PC-9 (cell line): ENCODE data around the gene KCNC4. TPM values are rescaled to one million over a fixed set of nuclear protein-coding genes. Genes with fewer than 3 reads are reported as not detected.

Experiments used
- BruUV-seq: library from RNA; stranded (reverse); fragments of 400-500 nt; replicated peaks from 2 replicates; lab custom pipeline; 2021; lab: Mats Ljungman, UMichigan
- CTCF ChIA-PET: fragments of 300-600 bp; sonication (Branson Sonifier 250); formaldehyde crosslinking; loops from one replicate; lab custom pipeline; 2022; ENCODE audit warnings: antibody characterized with exemption; lab: Charles Lee
- POLR2A ChIA-PET: fragments of 300-600 bp; sonication (Branson Sonifier 250); formaldehyde crosslinking; loops from one replicate; lab custom pipeline; 2022; ENCODE audit warnings: antibody characterized with exemption; ENCODE audit not compliant: unreplicated experiment; lab: Charles Lee
- DNase-seq, 2 experiments: peaks; one replicate each; pipeline versions ENCODE4 v3.0.0 to v3.0.0-alpha.2; 2015 to 2022; ENCODE audit warnings: mixed read lengths in 1 of 2
- H2AFZ ChIP-seq: fragments of 200-600 bp; sonication (generic); 2 replicates; pipeline ENCODE4 v1.8.1; 2017; ENCODE audit warnings: antibody characterized with exemption
- H3F3A ChIP-seq: fragments of 200-600 bp; sonication (generic); 2 replicates; pipeline ENCODE4 v1.8.1; 2017; ENCODE audit warnings: antibody characterized with exemption, mild to moderate bottlenecking, low read depth; ENCODE audit not compliant: insufficient read depth
- H3K27ac ChIP-seq: fragments of 200-600 bp; sonication (generic); 2 replicates; pipeline ENCODE4 v1.6.1; 2016; ENCODE audit warnings: mixed run types
- H3K27me3 ChIP-seq: fragments of 200-600 bp; sonication (generic); 2 replicates; pipeline ENCODE4 v1.6.1; 2016; ENCODE audit warnings: low read depth, mixed run types; ENCODE audit not compliant: insufficient read depth
- H3K36me3 ChIP-seq: fragments of 200-600 bp; sonication (generic); 2 replicates; pipeline ENCODE4 v1.6.1; 2016; ENCODE audit warnings: low read depth, mixed run types
- H3K4me1 ChIP-seq: fragments of 200-600 bp; sonication (generic); replicated peaks from 2 replicates; pipeline ENCODE4 v1.6.1; 2016; ENCODE audit warnings: mixed run types; ENCODE audit not compliant: insufficient read depth
- H3K4me2 ChIP-seq: fragments of 200-600 bp; sonication (generic); 2 replicates; pipeline ENCODE4 v1.6.1; 2017; ENCODE audit warnings: mixed run types
- H3K4me3 ChIP-seq: fragments of 200-600 bp; sonication (generic); 2 replicates; pipeline ENCODE4 v1.6.1; 2016; ENCODE audit warnings: mixed run types
- H3K79me2 ChIP-seq: fragments of 200-600 bp; sonication (generic); 2 replicates; pipeline ENCODE4 v1.6.1; 2017; ENCODE audit warnings: low read depth, mixed run types
- H3K9me2 ChIP-seq: fragments of 200-600 bp; sonication (generic); 2 replicates; pipeline ENCODE4 v1.8.1; 2017; ENCODE audit warnings: mild to moderate bottlenecking; ENCODE audit not compliant: insufficient read depth
- H3K9me3 ChIP-seq: fragments of 200-600 bp; sonication (generic); 2 replicates; pipeline ENCODE4 v1.8.1; 2016; ENCODE audit warnings: low read depth; ENCODE audit not compliant: insufficient read depth
- H4K20me1 ChIP-seq: fragments of 200-600 bp; sonication (generic); 2 replicates; pipeline ENCODE4 v1.8.1; 2017; ENCODE audit not compliant: insufficient read depth
- CTCF ChIP-seq: fragments of 200-600 bp; sonication (generic); conservative IDR thresholded peaks from 2 replicates; pipeline ENCODE4 v1.6.1; 2017; ENCODE audit warnings: mixed run types, antibody characterized with exemption, mild to moderate bottlenecking, moderate library complexity
- EZH2 ChIP-seq: fragments of 200-600 bp; sonication (generic); IDR thresholded peaks from 2 replicates; pipeline ENCODE4 v1.8.0; 2017; ENCODE audit warnings: antibody characterized with exemption, low read depth
- intact Hi-C: fragments of 100-400 bp; cut with micrococcal nuclease; formaldehyde crosslinking; loops from one replicate; pipeline ENCODE4 v1.10.0; 2022; ENCODE audit not compliant: unreplicated experiment
- total RNA-seq: library from RNA; stranded (reverse); gene quantifications from 2 replicates; pipeline ENCODE4 v1.2.3, GENCODE V29; 2021

The KCNC4 gene
- total RNA-seq, 1 experiment from 2014 or later, result 8.6 TPM

GRCh38 chr1:110165761-110166231, 44.3 kb upstream of the KCNC4 start:
- Histone ChIP-seq H3K36me3 (no peaks in the 10 kb centered on the region), H3F3A (no peaks in the 10 kb centered on the region; the same call in 1 of the 2 replicates), H3K4me3 (no peak overlapping the region), H4K20me1 (no peaks in the 10 kb centered on the region), H3K27me3 (no peaks in the 10 kb centered on the region), H3K9me2 (no peaks in the 10 kb centered on the region), H3K4me1 (peaks cover 10% of the 10 kb centered on the region), H2AFZ (no peak overlapping the region), H3K27ac (no peak overlapping the region), H3K4me2 (no peak overlapping the region), H3K9me3 (no peaks in the 10 kb centered on the region), H3K79me2 (no peaks in the 10 kb centered on the region)
- POLR2A ChIA-PET, result interaction anchor here (0.5 kb wide), 1 partner anchor 12 kb away, joined by 4 read pairs; no protein-coding TSS in a partner anchor
- no TSS peak for BruUV-seq
- CTCF ChIA-PET, result interaction anchor here (0.6 kb wide), 1 partner anchor 119 kb away, joined by 3 read pairs; no protein-coding TSS in a partner anchor
- intact Hi-C loops, result no loop called here
- no peak for DNase-seq
- TF ChIP-seq EZH2 (no peak), CTCF (no peak)

DNA sequence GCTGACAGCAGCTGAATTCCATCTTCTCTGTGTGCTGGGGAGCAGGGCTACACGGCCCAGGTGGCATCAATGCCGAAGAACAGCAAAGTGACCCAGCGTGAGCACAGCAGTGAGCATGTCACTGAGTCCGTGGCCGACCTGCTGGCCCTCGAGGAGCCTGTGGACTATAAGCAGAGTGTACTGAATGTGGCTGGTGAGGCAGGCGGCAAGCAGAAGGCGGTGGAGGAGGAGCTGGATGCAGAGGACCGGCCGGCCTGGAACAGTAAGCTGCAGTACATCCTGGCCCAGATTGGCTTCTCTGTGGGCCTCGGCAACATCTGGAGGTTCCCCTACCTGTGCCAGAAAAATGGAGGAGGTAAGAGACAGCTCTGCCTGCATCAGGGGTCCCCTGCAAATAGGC, 43.3 kb upstream of the KCNC4 start:
- no TSS peak for BruUV-seq
- H3K9me2 ChIP-seq, result no peaks in the 10 kb centered on the region

More for the DNA sequence above, 43.3 kb upstream of the KCNC4 start:
- Histone ChIP-seq H3K4me2 (no peak overlapping the region), H3K79me2 (no peaks in the 10 kb centered on the region), H3K9me3 (no peaks in the 10 kb centered on the region), H4K20me1 (no peaks in the 10 kb centered on the region), H3K4me1 (peaks cover 10% of the 10 kb centered on the region), H3K4me3 (no peak overlapping the region), H3F3A (no peaks in the 10 kb centered on the region; the same call in 1 of the 2 replicates), H3K36me3 (no peaks in the 10 kb centered on the region), H3K27me3 (no peaks in the 10 kb centered on the region), H3K27ac (no peak overlapping the region), H2AFZ (no peak overlapping the region)
- TF ChIP-seq CTCF (no peak), EZH2 (no peak)
- DNase-seq, result no peak
- ChIA-PET CTCF (interaction anchor here (0.6 kb wide), 1 partner anchor 453 kb away, joined by 3 read pairs; no protein-coding TSS in a partner anchor), POLR2A (no interaction called here)
- intact Hi-C loops, result no loop called here
